CD1c-positive myeloid dendritic cell (primary cell): ENCODE results near the gene ADIPOQ.
"Not testable (repeated sequence)": the region's sequence is repeated elsewhere in the genome, so short reads cannot be mapped to it uniquely, and the experiment has no call there.

Experiments used
- DNase-seq: peaks from one replicate; pipeline ENCODE4 v3.0.0-alpha.2; 2016; ENCODE audit errors: extremely low spot score

The ADIPOQ gene

DNA sequence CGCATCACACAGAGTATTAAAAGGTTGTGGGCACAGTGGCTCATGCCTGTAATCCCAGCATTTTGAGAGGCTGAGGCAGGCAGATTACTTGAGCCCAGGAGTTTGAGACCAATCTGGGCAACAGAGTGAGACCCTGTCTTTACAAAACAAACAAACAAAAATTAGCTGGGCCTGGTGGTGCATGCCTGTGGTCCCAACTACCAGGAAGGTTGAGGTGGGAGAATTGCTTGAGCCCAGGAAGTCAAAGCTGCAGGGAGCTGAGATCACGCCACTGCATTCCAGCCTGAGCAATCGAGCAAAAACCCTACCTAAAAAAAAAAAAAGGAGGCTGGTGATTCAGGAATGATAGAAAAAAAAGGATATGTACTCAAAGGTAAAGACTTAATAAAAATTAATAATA, 59.6 kb downstream of the ADIPOQ start:
- DNase-seq: no peak

DNA sequence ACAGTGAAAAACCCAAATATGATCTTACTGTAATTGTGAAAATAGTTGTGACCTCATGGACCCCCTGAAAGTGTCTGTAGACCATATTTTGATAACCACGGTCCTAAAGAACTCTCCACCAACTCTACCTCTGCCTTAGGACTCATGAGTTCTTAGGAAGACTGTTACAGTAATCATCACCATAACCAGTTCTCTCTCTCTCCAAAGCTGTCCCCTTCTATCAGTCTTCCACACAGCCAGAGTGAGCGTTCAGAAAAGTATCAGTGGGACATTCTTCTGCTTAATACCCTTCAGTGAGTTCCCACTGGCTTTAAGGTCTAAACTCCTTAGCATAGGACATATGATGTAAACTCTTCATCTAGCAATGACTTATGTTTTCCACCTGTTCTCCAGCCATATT, 60.2 kb downstream of the ADIPOQ start:
- DNase-seq: no peak

DNA sequence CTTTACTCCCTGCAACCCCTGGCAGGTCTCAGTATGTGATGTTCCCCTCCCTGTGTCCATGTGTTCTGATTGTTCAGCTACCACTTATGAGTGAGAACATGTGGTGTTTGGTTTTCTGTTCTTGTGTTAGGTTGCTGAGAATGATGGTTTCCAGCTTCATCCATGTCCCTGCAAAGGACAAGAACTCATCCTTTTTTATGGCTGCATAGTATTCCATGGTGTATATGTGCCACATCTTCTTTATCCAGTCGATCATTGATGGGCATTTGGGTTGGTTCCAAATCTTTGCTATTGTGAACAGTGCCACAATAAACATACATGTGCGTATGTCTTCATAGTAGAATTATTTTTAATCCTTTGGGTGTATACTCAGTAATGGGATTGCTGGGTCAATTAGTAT, 61.2 kb downstream of the ADIPOQ start:
- DNase-seq: not testable (repeated sequence)

DNA sequence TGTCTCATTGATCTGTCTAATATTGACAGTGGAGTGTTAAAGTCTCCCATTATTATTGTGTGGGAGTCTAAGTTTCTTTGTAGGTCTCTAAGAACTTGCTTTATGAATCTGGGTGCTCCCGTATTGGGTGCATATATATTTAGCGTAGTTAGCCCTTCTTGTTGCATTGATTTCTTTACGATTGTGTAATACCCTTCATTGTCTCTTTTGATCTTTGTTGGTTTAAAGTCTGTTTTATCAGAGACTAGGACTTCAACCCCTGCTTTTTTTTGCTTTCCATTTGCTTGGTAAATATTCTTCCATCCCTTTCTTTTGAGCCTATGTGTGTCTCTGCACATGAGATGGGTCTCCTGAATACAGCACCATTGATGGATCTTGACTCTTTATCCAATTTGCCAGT, 64.6 kb downstream of the ADIPOQ start:
- DNase-seq: not testable (repeated sequence)
